HFFc6 (cell line): ENCODE results near the gene INF2. TPM values are rescaled to one million over a fixed set of nuclear protein-coding genes. Genes with fewer than 3 reads are reported as not detected.

Experiments
- DNase-seq: peaks from one replicate; pipeline ENCODE4 v3.0.0-alpha.2; 2018
- H3K27ac Mint-ChIP-seq: 2 replicates; pipeline ENCODE4 v1.8.0; 2020; ENCODE audit warnings: mild to moderate bottlenecking, mixed read lengths
- H3K27me3 Mint-ChIP-seq: 2 replicates; pipeline ENCODE4 v1.8.0; 2021; ENCODE audit warnings: mild to moderate bottlenecking, moderate library complexity, mixed read lengths; ENCODE audit not compliant: insufficient read depth
- H3K36me3 Mint-ChIP-seq: 2 replicates; pipeline ENCODE4 v1.8.0; 2021; ENCODE audit warnings: low read depth, mixed read lengths
- H3K4me1 Mint-ChIP-seq: 2 replicates; pipeline ENCODE4 v1.8.0; 2020; ENCODE audit warnings: low read depth, mixed read lengths
- H3K4me3 Mint-ChIP-seq: 2 replicates; pipeline ENCODE4 v1.8.0; 2020; ENCODE audit warnings: mild to moderate bottlenecking, moderate library complexity, mixed read lengths
- H3K9me3 Mint-ChIP-seq: 2 replicates; pipeline ENCODE4 v1.8.0; 2020; ENCODE audit warnings: mild to moderate bottlenecking, mixed read lengths
- CTCF ChIP-seq: fragments of 200-600 bp; sonication (generic); IDR thresholded peaks from 2 replicates; pipeline ENCODE4 v1.5.0; 2021; ENCODE audit warnings: antibody characterized with exemption, mild to moderate bottlenecking
- microRNA-seq: library from miRNA; unstranded; fragments of <30 nt; microRNA quantifications from one replicate; pipeline ENCODE4, GENCODE V29; 2019
- total RNA-seq, 6 experiments: library from RNA; stranded (reverse); fragmentation: NEBNext Ultra II Directional; extraction: Animal tissue kit (Norgen Biotek cat#: 25700); gene quantifications; 2 replicates in 1 of 6; 3 replicates in 5 of 6; pipeline ENCODE4 v1.2.3, GENCODE V29; 2021

The INF2 gene
- total RNA-seq, 6 experiments from 2014 or later: 111 to 121 (median 116) TPM

GRCh38 chr14:104770072-104770579 lies 80.7 kb downstream of the INF2 start:
- no peak for DNase-seq
- Mint-ChIP-seq H3K4me3 (no peak overlapping the region), H3K9me3 (no peaks in the 10 kb centered on the region), H3K4me1 (peaks cover 8% of the 10 kb centered on the region; the same call in 1 of the 2 replicates), H3K36me3 (peaks cover 17% of the 10 kb centered on the region), H3K27ac (no peak overlapping the region), H3K27me3 (peaks cover 4% of the 10 kb centered on the region)
- no peak for TF ChIP-seq CTCF

- Mint-ChIP-seq H3K36me3 (peaks cover 11% of the 10 kb centered on the region), H3K9me3 (no peaks in the 10 kb centered on the region), H3K27me3 (peaks cover 4% of the 10 kb centered on the region), H3K4me3 (no peak overlapping the region), H3K27ac (no peak overlapping the region; the same call in 1 of the 2 replicates), H3K4me1 (peaks cover 8% of the 10 kb centered on the region; the same call in 1 of the 2 replicates)
- peak; percentile 79 for TF ChIP-seq CTCF
- DNase-seq: no peak
These were observed 81.4 kb downstream of the INF2 start for GRCh38 chr14:104770851-104771272.

DNA sequence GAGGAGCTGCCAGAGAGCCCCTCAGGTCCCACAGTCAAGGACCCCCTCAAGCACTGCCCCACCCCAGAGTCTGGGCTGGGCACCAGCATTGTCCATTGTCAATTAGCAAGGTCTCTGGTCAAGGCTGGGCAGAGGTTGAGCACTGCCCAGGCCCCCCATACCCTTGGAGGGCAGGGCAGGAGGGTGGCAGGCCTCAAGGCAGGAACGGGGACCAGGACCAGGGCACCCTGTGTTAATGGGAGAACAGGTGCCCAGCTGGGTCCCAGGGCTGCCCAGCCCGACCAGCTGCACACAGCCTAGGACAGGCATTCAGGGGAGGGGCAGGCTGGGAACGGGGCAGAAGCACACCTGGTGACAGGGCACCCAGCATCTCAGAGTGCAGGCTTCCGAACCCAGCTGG lies 82.0 kb downstream of the INF2 start:
- H3K4me1 Mint-ChIP-seq: peaks cover 8% of the 10 kb centered on the region; the same call in 1 of the 2 replicates
- no peaks in the 10 kb centered on the region for H3K9me3 Mint-ChIP-seq
- H3K4me3 Mint-ChIP-seq: no peak overlapping the region
- H3K27ac Mint-ChIP-seq: no peak overlapping the region; the same call in 1 of the 2 replicates
- no peak for TF ChIP-seq CTCF
- no peak for DNase-seq
- peaks cover 4% of the 10 kb centered on the region for H3K27me3 Mint-ChIP-seq
- peaks cover 11% of the 10 kb centered on the region for H3K36me3 Mint-ChIP-seq

Small RNA genes within 50 kb of the gene (microRNA-seq; reads per million reads assigned to microRNA genes)
- gene MIR4710: 2.3 reads per million

Other genes starting within 250 kb of the INF2 start
- gene C14orf180, start 109.9 kb upstream of the INF2 start, total RNA-seq: not detected
- not detected for gene TMEM179, start 84.8 kb upstream of the INF2 start, total RNA-seq
- gene ADSS1, start 34.6 kb downstream of the INF2 start, total RNA-seq: 1 to 10 TPM; 2.7 to 3.7 (median 3.3) TPM
- 10 to 100 TPM; 78.3 to 95.8 (median 82.5) TPM for gene SIVA1, start 63.5 kb downstream of the INF2 start, total RNA-seq
- gene AKT1, start 106.1 kb downstream of the INF2 start, total RNA-seq: 100 to 1,000 TPM; 164 to 191 (median 173) TPM
- gene ZBTB42, start 111.5 kb downstream of the INF2 start, total RNA-seq: 1 to 10 TPM; 1.3 to 1.8 (median 1.5) TPM
- 10 to 100 TPM; 29.9 to 34.9 (median 32.0) TPM for gene CEP170B, start 175.7 kb downstream of the INF2 start, total RNA-seq
- under 1 TPM; 0.05 to 0.18 (median 0.11) TPM for gene PLD4, start 235.3 kb downstream of the INF2 start, total RNA-seq